RWPE1 (cell line): Measurements from ENCODE around the gene RAB13.

Experiments
- CTCF ChIA-PET: fragments of 350-600 bp; sonication (Branson Sonifier 250); formaldehyde crosslinking; extraction: SDS; loops from one replicate; lab custom pipeline; 2021; lab: Yijun Ruan, JAX
- POLR2A ChIA-PET: fragments of 400-600 bp; formaldehyde crosslinking; extraction: SDS; loops from one replicate; lab custom pipeline; 2020; ENCODE audit warnings: antibody characterized with exemption; ENCODE audit not compliant: low non-redundant PET; lab: Yijun Ruan, JAX
- DNase-seq: peaks from one replicate; pipeline ENCODE4 v3.0.0; 2012; ENCODE audit warnings: low spot score
- H3K27ac ChIP-seq: fragments of 450-650 bp; 2 replicates; pipeline ENCODE4 v1.5.1; 2017
- CTCF ChIP-seq: fragments of 450-650 bp; conservative IDR thresholded peaks from 2 replicates; pipeline ENCODE4 v1.5.1; 2017; ENCODE audit warnings: low read depth, mild to moderate bottlenecking

Gene RAB13

GRCh38 chr1:153932156-153933131 lies 53.7 kb downstream of the RAB13 start:
- ChIA-PET CTCF (no interaction called here), POLR2A (no interaction called here)
- DNase-seq = no peak
- H3K27ac ChIP-seq = no peak overlapping the region
- TF ChIP-seq CTCF = no peak
